ENCODE data around the gene WNK2.
"Not testable (repeated sequence)": the region's sequence is repeated elsewhere in the genome, so short reads cannot be mapped to it uniquely, and the experiment has no call there.

WNK2 gene

DNA sequence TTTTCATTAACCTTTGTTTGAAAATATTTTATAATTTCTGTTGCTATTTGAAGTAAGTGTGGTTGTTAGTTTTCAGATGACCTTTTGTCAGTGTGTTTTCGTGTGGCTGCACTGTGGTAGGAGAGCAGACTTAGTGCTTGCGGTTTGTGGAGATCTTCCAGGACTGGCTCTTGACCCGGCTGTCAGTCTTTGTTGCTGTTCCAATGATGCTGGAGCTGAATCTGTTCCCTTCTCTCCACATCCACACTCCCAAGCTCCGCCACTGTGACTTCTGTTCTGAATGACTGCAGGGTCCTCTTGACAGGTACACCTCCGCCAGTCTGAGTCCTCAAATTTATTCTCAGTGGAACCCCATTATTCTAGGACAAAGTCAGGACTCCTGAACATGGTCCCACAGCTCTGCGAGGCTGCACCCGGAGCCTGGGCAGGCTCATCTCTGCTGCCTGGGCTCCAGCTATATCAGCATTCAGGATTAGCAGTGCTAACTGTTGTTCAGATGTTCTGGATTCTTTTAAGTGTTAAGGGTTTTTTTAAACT lies 126.0 kb downstream of the WNK2 start:
- DNase-seq = no peak

DNA sequence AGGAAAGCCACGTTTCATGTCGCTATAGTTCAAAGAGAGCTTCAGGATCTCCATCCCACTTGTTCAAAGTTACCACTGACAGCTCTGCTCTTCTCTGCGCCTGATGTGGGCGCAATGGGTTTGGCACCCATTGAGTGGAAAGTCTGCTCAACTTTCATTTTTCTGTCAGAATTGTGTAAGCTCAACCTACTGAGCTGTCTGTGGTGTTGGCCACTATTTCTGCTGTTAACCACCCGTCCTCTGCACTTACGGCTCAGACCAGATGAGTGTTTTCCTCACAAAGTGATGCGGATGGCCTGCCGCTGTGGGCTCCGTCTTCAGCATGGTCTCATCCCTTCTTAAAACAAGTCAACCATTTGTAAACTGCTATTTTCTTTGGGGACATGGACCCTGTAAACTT lies 131.2 kb downstream of the WNK2 start:
- DNase-seq = no peak

DNA sequence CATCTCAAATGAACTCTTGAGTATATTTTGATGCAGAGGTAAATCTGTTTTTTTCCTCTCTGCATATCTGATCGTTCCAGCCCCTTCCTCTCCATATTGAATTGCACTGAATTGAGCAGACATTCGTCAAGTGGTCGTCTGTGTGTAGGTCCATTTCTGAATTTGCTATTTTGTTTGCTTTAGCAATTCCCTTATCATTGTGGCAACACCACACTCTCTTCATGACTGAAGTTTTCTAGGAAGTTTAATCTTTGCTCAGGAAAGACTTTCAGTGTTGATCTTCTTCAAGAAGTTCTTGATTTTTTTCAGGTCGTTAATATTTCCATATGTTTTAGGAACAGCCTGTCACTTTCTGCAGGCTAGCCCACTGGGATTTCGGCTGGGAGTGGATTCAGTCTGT lies 132.0 kb downstream of the WNK2 start:
- DNase-seq = no peak

DNA sequence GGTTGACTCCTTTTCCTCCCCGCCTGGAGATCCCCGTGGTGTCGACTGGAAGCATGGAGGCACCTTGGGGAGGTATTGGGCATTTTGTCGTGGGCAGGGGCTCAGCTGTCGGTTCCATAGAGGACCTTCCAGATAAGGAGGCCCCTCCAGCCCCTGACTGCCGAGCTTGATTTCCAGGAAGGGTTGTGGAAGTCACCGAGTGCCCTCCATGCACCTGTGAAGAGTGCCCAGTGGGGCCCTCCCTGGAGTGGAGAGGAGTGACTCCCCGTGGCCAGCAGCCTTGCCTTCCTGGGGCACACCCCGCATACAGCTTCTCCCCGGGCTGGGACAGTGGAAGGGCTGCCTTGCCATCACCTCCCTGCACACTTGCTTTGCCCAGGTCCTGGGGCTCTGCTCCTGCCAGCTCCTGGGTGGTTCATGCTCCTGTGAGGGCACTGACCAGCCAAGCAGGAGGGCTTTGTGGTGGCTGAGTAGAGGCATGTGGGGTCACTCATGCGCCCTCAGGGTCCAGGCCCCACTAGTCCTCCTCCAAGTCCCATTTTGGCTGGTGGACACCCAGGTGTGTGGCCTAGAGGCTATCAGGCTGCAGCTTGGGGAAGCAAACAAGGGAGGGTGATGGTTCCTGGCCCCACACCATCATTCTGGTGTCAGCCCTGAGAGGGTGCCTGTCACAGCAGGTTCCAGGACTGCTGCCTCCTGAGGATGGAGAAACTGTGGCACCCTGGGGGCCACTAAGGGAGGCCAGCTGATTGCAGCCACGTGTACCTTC lies 133.0 kb downstream of the WNK2 start:
- no peak for DNase-seq

DNA sequence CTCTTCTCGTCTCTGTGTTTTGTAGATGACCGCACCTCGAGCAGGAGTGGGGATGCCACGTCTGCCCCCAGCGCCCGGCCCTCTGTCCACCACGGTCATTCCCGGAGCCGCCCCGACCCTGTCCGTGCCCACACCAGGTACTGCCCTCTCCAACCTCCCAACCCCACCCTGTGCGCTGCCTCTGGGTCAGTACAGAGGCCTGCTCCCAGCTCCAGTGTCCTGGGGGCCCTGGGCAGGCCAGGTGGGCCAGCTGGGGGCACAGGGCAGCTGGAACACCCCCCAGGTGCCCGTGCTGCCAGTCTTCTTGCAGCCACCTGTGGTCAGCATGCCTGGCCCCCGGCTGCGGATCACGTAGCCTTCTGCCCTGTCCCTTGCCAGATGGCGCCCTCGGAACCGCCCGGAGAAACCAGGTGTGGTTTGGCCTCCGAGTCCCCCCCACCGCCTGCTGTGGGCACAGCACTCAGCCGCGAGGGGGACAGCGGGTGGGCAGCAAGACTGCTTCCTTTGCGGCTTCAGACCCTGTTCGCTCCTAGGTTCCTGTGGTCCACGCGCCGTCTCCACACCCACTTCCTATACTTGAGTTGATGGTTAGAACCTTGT lies 133.7 kb downstream of the WNK2 start:
- no peak for DNase-seq

DNA sequence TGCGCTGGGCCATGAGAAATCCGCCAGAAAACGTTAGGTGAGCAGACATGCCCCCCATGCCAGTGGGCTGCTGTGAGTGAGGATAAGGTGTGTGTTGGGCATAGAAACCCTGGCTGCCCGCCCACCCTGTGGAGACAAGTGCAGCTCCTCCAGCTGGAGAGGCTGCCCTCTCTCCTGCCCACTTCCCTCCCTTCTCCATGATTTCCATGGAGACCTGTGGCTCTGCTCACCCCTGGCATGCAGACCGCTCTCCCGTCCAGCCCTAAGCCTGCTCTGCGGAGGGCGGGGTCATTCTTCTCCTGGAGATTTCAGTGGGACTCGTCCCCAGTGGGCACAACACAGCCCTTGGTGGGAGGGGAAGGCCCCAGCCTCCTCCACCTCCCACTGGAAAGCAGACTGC lies 134.5 kb downstream of the WNK2 start:
- no peak for DNase-seq

DNA sequence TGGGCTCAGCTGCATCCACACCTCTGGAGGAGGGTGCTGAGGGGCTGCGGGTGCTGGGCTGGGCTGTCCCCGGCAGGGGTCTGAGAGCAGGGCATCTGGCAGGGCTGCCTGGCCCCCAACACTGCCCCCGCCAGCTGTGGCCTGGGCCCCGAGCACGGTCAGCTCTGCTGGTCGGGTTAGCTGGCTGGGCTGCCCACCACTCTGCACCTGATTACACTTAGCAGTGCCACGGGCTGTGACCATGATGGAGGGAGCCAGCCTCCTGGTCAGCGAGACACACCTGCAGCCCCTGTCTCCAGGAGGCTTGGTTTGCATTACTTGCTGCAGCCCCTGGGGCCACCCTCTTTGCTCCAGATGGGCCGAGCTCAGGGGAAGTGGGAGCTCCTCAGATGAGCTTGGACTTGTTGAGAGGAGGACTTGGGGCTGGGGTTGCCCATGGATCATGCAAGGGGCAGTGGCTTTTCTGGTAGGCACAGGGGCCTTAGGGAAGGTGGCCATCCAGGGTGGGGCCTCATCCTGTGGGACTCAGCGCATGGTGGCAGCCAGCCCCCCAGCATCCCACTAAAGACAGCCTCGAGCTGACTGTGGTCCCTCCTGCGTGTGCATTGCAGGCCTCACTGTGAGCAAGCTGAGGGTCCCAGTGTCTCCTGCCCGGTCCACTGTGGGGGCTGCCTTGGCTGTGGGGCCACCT lies 135.5 kb downstream of the WNK2 start:
- no peak for DNase-seq

DNA sequence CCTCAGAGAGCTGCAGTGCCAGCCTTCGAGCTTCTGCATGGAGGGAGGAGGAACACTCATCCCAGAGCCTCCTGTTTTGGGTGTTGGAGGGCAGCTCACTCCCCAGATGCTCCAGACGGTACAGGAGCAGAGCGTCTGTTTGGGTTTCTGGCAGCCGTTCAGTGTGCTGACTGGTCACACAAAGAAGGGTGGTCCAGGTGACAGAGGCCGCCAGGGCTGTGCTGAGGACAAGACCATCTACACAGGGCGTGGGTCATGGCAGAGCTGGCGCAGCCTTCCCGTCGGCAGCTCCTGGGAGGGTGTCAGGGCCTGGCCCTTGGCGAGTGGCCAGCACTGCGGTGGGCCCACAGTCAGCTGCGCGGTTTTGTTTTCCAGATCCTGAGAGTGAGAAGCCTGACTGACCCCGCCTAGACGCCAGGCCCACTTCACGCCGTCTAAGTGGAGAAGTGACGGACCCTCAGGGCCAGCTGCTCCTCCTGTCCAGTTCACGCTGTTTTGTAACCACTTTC lies 136.1 kb downstream of the WNK2 start:
- DNase-seq = no peak

DNA sequence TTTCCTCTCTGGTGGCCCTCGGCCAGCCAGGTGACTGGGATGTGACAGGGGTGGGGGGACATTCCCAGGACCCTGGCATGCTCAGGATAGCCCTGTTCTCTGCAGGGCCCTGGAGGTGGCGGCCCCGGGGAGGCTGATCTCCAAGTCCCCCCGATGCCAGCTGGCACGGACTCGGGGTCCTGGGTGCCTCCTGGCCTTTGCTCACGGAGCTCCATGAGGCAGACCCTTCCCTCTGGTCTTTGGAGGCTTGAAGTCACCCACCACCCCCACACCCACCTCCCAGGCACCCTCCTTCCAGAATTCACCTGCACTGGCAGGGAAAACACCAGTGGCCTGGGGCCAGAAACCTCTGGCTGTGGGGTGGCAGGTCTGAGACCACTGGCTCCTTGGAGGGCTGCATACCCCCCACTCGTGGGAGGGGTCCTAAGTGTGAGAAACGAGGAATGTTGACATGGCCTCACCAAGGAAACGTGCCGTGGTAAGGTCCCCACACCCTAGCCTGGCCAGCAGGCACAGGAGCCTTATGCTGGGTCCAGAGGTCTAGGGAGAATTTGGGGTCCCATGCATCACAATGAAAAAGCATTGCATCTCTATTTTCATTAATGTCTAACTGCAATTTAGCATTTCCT lies 136.8 kb downstream of the WNK2 start:
- DNase-seq = no peak

DNA sequence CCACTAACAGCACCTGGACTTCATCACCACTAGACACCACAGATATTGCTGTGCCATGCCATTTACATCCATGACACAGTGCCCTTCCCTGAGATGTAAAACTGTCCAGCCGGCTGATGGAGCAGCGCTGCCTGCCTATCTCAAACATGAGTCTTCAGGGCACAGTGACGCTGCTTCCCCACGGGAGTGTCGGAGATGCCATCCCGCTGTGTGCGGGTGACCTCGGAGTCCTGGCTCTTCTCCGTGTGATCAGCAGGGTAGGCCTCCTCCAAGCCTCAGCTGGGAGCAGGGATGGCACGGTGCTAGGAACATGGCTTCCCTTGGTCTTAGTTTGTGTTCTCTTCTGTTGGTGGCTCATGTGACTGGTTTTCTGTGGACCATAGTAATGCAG lies 137.3 kb downstream of the WNK2 start:
- no peak for DNase-seq

DNA sequence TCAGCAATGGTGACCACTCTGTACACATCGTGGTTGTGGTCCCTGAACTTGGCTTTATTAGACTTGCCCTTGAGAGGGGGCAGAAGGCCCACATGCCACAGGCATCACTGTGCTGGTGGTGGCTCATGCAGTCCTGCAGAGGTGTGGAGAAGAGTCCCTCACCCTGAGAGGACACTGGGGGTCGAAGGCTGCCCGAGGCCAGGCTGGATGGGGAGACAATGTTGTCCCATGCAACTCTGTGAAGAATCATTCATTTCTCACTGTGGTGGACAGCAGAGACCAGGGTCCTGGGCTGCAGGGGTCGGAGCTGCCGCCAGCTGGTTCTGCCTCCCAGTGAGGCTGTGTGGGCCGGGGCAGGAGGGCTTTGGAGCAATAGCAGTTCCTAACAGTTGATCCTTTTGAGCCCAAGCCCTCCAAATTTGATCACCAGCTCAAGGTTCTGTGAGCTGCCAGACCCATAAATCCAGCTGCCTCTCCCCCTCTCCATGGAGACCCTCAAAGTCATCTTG lies 139.6 kb downstream of the WNK2 start:
- DNase-seq = not testable (repeated sequence)

DNA sequence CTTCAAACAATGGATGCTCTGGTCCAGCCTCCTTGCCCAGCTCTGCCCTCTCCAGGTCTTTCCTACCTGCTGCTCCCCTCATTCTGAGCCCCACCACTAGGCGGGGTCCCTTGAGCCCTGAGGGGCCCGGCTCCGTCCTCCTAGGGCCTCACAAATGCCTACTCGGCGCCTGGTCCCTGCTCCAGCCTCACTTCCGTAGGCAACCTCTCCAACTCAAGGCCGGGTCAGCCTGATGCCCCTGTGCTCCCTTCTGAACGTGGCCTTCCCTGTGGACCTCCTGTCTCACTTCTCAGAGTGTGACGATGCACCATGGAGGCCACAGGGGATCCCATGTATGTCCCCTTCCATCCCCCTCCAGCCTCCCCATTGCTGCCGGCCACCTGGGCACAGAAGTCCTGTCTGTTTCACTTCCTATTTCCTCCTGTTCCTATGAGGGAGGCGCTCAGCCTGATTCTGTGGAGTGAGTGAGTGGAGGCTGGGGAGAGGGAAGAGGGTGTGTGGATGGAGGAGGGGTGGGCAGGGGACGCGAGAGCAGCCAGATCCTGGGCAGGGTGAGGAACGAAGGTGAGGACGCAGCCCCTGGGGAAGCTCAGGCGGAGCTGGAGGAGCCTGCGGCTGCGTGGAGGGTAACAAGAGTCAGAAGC lies 140.4 kb downstream of the WNK2 start:
- DNase-seq = no peak

DNA sequence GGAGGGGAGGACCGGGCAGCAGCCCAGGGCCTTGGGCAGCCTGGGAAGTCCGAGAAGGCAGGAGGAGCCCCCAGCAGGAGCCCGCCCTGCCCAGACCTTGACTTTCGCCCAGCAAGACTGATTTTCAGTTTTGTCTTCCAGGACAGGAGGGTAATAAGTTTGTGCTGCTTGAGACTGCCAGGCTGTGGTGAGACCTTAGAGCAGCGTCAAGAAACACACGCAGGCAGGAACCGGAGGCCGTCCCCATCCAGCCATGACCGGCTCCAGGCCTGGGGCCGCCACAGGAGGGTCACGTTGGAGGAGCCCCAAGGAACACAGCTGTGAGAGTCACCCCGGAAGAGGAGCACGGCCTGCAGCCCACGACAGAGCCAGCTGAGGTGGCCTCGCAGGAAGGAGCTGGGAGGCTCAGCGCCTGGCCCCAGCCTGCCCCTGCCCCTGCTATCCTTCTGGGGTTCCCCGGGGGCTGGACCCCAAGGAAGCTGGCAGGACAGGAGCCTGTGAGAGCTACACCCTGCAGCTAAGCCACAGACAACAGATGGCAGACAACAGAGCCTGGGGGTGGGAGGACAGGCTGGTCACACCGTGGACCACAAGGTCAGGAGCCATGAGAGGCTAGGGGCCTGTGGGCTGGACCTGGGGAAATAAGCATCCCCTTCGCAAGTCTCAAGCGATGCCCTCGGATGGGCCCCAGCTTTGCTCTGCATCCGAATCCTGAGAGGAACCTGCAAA lies 141.5 kb downstream of the WNK2 start:
- DNase-seq = no peak

DNA sequence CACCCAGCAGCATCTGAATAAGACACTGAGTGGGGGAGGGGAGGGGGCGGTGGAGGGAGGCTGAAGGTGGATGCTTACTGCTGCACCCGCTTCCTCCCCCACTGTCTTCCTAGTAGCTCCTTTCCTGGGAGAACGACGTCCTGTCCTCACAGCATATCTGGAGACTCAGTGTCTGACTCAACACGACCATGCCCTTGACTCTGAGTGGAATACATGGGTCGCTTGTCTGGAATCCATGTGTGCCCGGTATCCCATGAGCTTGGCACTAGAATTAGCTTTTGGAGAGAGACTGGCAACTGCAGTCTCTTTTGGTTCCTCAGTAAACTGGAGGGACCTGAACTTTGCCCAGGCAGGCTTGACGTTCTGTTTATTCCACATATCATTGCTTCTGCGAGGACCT lies 142.1 kb downstream of the WNK2 start:
- DNase-seq = no peak

DNA sequence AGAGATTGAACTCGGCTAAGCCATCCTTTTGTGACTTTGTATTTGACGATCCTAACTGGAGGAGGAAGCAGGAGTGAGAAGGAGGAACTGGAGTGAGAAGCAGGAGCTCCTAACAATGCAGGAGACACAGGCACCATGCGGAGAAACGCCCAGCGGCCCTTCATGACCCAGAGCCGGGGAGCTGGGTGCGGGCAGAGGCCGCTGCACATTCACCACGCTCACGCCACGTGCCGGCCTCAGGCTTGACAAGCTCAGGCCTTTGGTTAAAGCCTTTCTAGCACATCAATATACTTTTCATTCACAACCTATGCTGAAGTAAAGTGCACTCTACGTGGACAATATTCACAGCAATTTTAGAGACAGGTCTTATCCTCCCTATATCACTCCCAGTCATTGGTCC lies 142.7 kb downstream of the WNK2 start:
- DNase-seq = no peak

DNA sequence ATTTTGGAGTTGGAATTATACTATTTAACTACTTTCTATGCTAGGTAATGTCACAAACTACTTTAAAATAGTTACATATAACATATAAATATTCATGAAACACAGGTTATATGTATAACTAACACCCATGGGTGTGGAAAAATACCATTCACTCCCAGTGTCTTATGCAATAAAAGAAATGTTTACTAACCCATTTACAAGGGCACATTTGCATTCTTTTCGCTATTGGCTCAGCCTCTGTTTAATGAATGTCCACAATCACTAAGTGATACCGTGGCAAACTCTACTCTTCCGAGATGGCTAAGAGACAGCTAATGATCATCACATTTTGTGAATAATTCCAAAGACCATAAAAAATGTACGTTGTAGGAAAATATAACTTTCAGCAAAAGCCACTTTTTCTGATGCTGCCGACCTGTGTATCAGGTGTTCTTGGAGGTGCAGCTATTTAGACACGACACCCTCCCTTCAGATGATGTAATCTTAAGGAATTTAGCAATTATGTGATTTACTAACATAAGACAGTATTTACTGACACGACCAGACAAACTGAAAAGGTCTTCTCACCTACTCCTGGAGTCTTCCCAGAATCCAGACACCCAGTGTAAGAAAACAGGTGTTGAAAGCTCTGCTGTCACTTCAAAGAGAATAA lies 145.8 kb downstream of the WNK2 start:
- DNase-seq = no peak

DNA sequence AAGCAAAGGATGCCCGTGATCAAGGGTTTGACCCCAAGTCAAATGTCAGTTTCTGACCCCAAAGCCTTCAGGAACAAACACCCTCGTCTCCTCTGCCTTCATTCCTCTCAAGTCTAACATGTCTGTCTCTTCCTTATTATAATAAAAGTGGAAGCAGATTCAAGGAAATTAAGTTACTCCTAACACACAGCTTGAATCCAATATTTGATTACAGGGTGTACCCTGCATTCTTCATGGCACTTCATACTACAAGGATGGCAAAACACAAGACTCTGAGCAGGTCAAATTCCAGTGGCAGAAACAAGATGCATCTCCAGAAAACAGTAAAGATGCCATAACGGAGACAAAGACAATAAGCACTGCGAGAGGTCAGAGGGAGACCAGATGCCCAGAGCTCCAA lies 148.4 kb downstream of the WNK2 start:
- no peak for DNase-seq

DNA sequence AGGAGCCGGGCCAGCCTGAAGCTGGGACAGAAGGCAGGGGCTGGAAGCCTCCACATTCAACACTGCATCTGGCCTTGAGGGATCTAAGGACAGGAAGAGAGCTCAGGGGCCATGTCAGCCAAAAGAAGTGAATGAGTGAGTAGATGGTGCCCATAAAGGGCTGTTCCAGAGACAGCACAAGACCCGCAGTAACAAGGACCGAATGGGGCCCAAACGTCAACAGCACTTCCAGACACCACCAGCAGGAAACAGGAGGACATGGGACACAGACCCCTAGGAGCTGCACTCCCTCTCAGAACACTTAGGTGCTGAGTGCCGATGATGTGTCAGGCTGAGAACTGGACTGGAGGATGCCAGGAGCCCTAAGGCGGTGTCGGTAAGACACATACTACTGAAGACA lies 152.8 kb downstream of the WNK2 start:
- DNase-seq = no peak

DNA sequence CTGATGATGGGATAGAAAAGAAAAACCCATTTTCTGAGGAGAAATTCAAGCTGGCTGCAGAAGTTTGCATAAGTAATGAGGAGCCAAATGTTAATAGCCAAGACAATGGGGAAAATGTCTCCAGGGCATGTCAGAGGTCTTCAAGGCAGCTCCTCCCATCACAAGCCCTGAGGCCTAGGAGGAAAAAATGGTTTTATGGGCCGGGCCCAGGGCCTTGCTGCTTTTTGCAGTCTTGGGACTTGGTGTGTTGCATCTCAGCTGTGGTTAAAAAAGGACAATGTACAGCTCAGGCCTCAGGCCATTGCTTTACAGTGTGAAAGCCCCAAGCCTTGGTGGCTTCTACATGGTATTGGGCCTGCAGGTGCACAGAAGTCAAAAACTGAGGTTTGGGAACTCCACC lies 154.3 kb downstream of the WNK2 start:
- DNase-seq = not testable (repeated sequence)

DNA sequence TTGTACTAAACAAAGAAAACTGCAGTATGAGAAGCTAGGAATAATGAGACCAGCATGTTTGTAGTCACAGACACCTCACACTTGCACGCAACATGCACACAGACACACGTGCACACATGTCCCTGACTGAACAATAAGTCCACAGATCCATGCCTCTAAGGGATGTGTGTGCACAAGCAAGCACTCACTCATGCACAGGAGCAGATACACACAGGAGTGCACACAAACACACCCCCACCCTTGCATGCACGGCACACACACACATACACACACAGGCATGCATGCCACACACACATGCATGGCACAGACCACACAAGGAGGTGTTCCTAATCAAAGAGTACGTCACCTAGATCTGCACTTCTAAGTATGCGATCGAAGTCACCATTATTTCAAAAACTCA lies 156.2 kb downstream of the WNK2 start:
- no peak for DNase-seq

DNA sequence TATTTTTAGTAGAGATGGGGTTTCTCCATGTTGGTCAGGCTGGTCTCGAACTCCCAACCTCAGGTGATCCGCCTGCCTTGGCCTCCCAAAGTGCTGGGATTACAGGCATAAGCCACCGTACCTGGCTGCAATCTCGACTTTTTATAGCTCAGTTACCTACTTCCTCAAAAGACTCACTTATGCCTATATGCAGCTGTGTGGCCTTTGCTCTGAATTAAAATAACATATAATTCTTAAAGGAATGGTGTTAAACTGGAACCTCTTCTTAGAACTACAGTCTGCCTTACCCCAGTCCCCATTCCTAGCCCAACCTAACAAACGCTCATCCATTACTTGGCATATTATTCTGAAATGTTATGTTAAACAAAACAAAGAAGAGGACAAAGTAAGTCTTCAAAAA lies 157.9 kb downstream of the WNK2 start:
- not testable (repeated sequence) for DNase-seq
